Cortex of kidney (tissue), 1 donor: Measurements from ENCODE around the gene PXMP4.

ENCODE experiments used
- DNase-seq: peaks from one replicate; lab custom pipeline; 2025; lab: John Stamatoyannopoulos, UW

The PXMP4 gene

DNA sequence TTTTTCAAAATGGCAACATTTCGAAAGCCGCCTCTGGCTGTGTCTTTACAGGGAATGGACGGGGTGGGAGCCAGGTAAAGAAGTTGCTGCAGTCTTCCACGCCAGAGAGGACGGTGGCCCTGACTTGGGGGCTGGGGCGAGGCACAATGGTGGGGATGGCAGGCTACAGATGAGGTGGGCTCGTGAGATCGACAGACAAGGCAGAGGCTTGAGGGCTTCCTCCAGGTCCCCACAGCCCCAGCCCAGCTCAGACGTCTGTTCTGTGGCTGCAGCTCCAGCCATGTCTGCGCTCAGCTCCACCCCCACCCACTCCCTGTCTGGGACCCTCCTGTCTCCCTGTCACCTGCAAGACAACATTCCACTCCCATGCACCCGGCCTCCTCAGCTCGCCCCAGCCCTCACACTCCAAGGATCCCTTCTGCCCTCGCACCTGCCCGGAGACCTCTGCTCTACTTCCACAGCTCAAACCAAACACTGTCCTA lies 65.4 kb downstream of the PXMP4 start:
- no peak for DNase-seq

- no peak for DNase-seq
Measured at GRCh38 chr20:33653900-33654596, 66.1 kb downstream of the PXMP4 start.

DNA sequence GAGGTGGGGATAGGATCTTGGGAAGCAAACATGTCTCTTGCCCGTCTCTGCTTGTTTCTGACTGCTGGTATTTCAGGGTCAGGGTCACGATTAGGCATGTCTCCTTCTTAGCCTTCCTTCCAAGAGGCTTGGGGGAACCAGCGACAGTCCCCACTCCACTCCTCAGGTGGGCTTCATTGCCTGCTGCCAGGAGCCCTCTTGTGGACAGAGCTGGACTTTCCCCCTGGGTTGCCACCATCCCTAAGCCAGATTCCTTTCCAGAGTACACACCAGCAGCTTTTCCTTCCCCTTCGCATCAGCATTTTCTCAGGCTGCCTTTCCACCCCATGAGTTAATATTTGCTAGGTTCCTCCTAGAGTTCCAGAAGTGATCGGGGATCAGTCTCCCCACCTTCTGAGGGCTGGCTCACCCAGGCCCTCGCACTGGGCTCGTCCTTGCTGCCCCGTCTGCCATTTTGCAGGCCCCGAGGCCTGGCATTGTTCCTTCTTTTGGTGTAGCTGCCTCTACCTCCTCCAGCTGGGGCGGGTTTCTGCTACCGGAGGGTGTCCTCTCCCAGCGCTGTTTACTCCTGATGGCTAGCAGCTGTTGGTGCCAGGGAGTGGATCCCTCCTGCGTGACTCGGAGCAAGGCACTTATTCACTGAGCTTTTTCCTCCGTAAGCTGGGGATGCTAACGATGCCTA lies 66.8 kb downstream of the PXMP4 start:
- no peak for DNase-seq
